GM21825 (cell line): ENCODE measurements around the gene C14orf132.

Experiments
- ATAC-seq: cut with Tn5 transposase; IDR thresholded peaks from one replicate; pipeline ENCODE4 v1.9.1; 2021; ENCODE audit warnings: mild to moderate bottlenecking, moderate library complexity; ENCODE audit not compliant: unreplicated experiment

C14orf132 gene

GRCh38 chr14:96039633-96040311 is 610 bp downstream of the C14orf132 start:
- ATAC-seq = no peak

GRCh38 chr14:96040828-96041371 is 1.7 kb downstream of the C14orf132 start:
- no peak for ATAC-seq

GRCh38 chr14:96042248-96042930 is 3.2 kb downstream of the C14orf132 start:
- ATAC-seq = no peak

- ATAC-seq = no peak
Observed at GRCh38 chr14:96046630-96047029, 7.5 kb downstream of the C14orf132 start.

- no peak for ATAC-seq
Observed at GRCh38 chr14:96047101-96047500, 7.9 kb downstream of the C14orf132 start.

- ATAC-seq = no peak
Observed at GRCh38 chr14:96049932-96050331, 10.8 kb downstream of the C14orf132 start.

- ATAC-seq = no peak
Observed at GRCh38 chr14:96050482-96050881, 11.3 kb downstream of the C14orf132 start.

- ATAC-seq = no peak
Observed at GRCh38 chr14:96051231-96051630, 12.1 kb downstream of the C14orf132 start.

- ATAC-seq = no peak
Observed at GRCh38 chr14:96051642-96052540, 12.7 kb downstream of the C14orf132 start.

- ATAC-seq = no peak
Observed at GRCh38 chr14:96052541-96053247, 13.5 kb downstream of the C14orf132 start.

GRCh38 chr14:96053248-96053599 is 14.1 kb downstream of the C14orf132 start:
- no peak for ATAC-seq

- ATAC-seq = no peak
Observed at GRCh38 chr14:96053600-96054381, 14.6 kb downstream of the C14orf132 start.

GRCh38 chr14:96054661-96055060 is 15.5 kb downstream of the C14orf132 start:
- no peak for ATAC-seq

GRCh38 chr14:96055065-96055752 is 16.0 kb downstream of the C14orf132 start:
- ATAC-seq = no peak

- no peak for ATAC-seq
Observed at GRCh38 chr14:96055753-96056508, 16.8 kb downstream of the C14orf132 start.

- ATAC-seq = no peak
Observed at GRCh38 chr14:96056509-96057422, 17.6 kb downstream of the C14orf132 start.

GRCh38 chr14:96057738-96058137 is 18.6 kb downstream of the C14orf132 start:
- no peak for ATAC-seq
